Frontal cortex (tissue), 4 donors: ENCODE measurements around the gene NINJ2. TPM values are rescaled to one million over a fixed set of nuclear protein-coding genes. Genes with fewer than 3 reads are reported as not detected.
A peak's percentile ranks its signal among the peaks of the same experiment; 100 is the strongest.
"Not testable (repeated sequence)": the region's sequence is repeated elsewhere in the genome, so short reads cannot be mapped to it uniquely, and the experiment has no call there.

ENCODE experiments used
- DNase-seq, 2 donors: peaks; one replicate each; pipeline ENCODE4 v3.0.0; 2012; ENCODE audit warnings: low spot score in 2 of 2
- FAIRE-seq: peaks from 2 replicates; lab custom pipeline; 2012; peaks lifted over from hg19 to GRCh38; lab: Jason Lieb, UNC
- total RNA-seq: library from RNA; depleted of rRNA; stranded (reverse); fragments of >200 nt; gene quantifications from one replicate; pipeline ENCODE4 v1.2.3, GENCODE V29; 2014
- donor health status: control.
- donor health status: control.
- donor health status: control.

The NINJ2 gene, protein sequence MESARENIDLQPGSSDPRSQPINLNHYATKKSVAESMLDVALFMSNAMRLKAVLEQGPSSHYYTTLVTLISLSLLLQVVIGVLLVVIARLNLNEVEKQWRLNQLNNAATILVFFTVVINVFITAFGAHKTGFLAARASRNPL
- total RNA-seq, result 2.9 TPM

DNA sequence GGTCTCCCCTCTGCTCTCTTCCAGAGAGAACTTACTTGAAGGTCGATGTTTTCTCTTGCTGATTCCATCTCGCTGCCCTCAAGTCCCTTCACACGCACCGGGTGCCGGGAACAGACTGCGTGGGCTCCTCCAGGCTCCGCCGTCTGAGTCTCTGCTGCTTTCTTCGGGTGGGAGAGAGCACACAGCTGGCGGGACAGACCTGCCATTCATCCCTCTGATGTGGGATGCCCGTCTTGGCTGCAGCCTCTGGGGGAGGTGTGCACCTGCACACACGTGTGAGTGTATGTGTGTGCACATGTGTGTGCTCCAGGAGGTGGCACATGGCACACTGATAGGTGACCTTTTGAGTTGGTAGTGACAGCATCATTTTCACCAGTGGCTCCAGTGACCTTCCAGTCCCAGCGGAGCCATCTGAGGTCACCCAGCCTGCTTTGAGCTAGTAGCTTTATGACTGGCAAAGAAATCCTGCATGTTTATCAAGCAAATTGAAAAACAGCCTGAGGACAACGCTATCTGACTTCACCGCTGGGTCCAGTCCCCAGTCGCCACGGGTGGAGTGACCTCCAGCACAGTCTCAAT, at the start of gene NINJ2:
TSS of gene NINJ2 (minus strand) at position 153 of the 579 bp plus-strand sequence. CDS start at position 68, 85 bp downstream.
- DNase-seq (peak in 1 of 2 donors; percentile 29), FAIRE-seq (no peak)

DNA sequence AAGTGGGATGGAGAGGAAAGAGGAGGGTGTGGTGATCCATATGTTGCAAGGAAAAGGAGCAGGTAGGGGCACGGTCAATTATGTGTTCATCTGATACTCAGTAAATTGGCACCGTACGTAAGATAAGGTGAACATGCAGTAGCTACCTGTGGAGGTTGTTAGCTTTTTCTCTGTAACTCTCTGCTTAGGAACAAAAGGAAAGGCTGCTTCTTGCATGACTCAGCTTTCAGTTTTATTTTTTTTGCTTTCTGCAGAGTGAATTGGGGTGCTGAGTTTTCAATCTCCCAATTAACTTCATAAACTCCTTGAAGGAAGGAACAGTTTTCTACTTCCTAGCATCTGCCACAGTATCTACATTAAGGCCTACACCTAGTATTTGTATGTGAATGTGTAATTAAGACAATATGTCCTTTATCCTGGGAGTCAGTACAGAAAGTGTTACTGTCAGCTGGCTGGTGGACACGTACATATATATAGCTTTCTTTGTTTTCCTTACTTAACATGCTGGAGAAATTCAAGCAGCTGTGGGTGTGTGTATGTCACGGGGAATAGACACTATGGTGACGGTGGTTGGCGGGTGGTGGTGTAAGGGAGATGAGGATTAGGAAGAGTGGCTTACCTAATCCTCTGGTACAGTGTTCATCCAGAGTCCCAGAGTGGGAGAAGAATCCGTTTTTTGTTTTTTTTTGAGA, 49.1 kb upstream of the NINJ2 start:
- no peak for FAIRE-seq
- peak in 1 of 2 donors; percentile 43 for DNase-seq

DNA sequence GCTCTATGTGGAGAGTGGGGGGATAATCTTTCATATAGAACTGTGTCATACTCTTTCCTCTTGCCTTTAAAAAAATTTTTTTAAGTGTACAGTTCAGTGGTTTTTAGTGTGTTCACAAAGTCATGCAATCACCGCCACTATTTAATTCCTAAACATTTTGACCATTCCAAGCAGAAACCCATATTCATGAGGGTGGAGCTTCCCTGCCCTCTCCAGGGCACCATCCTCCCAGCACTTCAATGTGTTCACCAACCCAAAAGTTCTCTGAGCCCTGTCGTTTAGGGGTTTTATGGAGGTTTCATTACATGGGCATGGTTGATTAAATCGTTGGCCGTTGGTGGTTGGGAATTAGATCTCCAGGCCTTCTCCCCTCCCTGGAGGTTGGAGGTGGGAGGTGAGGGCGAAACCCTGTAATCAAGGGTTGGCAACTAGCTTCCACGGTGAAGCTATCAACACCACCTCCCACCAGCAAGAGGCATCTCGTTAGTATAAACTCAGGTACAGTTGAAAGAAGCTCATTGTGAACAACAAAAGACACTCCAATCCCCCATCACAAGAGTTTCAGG, 46.3 kb upstream of the NINJ2 start:
- DNase-seq (no peak), FAIRE-seq (no peak)

DNA sequence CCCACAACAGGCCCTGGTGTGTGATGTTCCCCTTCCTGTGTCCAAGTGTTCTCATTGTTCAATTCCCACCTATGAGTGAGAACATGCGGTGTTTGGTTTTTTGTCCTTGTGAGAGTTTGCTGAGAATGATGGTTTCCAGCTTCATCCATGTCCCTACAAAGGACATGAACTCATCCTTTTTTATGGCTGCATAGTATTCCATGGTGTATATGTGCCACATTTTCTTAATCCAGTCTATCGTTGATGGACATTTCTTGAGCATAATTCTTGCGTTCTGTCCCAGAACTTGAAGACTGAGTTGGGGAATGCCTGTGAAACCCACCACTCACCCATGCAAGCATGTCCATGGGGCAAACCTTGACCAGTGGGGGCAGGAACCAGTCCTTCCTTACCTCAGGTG, 44.8 kb upstream of the NINJ2 start:
- DNase-seq, FAIRE-seq: not testable (repeated sequence)

DNA sequence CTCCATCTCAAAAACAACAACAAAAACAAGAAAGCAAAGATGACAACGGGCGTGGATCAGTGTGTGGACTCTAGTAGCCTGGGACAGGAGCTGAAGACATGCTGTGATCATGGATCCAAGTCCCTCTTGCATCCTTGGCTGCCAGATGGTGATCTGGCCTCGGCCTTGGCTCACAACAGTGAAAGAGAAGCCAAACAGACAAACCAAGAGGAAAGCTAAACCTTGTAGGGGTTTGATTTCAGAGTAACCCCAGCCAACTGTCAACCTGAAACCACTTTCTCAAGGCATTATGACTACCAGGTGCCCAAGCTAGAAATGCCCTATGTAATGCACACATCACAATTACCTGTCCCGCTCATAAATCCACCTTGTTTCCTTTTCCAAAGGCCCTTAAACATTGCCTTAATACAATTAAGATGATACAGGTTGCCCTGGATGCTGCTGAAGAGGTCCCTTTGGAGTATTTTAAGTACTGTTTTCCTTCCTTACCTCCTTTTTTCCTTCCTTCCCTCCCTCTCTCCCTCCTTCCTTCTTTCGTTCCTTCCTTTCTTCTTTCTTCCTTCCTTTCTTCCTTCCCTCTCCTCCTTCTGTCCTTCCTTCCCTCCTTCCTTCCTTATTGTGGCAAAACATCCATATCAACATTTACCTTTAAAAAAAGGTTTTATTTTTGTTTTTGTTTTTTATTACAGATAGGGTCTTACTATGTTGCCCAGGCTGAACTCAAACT, 41.4 kb upstream of the NINJ2 start:
- no peak for DNase-seq
- FAIRE-seq, result no peak

DNA sequence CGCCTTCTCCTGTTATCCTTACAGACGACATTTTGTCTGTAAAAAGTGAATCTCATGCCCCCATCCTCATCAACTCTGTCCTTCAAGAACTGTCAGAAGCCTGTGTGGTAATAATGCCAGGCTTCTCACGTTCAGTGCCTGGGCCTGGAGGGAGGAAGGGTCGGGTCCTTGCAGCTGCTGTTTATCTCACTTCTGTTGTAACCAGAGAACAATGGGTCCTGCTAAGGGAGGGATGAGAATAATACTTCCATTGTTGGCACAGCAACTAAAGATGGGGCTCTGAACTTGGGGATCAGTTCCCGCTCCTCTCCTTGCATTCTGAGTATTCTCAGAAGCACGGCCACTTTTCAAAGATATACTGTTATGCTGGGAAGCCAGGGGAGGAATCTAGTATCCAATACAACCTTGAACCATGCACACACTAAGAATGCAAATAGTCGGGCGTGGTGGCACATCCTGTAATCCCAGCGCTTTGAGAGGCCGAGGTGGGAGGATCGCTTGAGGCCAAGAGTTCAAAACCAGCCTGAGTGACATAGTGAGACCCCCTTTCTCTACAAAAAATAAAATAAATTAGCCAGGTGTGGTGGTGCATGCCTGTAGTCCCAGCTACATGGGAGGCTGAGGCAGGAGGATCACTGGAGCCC, 38.8 kb upstream of the NINJ2 start:
- FAIRE-seq, result peak; percentile 17
- no peak for DNase-seq

DNA sequence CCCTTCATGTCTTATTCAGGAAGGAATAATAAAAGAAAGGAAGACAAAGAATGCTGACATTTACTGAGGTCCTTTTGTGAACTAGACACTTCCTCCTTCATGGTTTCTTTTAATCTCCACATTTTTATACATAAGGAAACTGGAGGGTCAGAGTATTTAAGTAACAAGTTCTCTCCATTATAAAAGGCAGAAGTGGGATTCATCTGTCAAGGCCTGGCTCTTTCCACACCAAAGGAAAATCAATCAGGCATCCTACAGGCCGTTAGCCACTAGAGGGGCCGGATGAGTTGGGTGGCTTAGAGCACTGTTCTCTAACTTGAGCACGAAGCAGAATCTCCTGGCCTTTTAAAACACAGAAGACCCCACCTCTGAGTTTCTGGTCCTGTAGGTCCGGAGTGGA, 36.8 kb upstream of the NINJ2 start:
- DNase-seq (no peak), FAIRE-seq (no peak)

DNA sequence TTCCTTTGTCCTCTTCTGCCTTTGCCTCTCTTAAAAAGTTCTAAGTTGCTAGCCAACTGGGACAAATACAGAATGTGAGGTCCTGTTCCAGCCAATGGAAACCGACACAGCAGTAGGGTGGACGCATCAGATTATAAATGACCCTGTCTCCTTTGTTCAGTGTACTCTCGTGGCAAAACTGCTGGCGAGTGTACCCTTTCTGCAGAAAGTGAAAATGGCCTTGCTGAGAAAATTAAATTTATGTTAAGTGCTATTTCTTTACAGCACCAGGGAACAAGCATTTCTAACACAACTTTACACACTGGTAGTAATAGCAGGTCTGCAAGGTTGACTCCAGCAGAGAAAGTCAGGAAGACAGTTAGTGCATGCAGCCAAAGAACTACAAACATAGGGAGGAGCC, 35.0 kb upstream of the NINJ2 start:
- not testable (repeated sequence) for FAIRE-seq, DNase-seq

DNA sequence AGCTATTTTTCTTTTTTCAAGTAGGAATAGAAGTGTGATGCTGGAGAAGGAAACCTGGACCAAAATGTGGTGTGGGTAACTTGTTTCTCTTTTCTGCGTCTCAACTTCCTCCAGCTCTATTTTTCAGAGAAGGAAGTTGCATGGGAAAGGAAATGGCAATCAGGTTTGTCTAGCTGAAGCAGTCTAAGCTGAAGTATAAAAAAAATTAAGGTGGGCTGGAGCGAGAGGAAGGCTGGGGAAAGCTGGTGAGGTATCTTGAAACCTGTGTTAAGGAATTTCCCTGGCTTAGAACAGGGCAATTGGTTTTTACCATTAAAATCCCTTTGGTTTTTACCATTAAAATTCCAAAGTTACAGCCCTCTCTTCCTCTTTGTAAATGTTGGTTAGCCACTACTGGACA, 34.2 kb upstream of the NINJ2 start:
- FAIRE-seq (no peak), DNase-seq (no peak)

DNA sequence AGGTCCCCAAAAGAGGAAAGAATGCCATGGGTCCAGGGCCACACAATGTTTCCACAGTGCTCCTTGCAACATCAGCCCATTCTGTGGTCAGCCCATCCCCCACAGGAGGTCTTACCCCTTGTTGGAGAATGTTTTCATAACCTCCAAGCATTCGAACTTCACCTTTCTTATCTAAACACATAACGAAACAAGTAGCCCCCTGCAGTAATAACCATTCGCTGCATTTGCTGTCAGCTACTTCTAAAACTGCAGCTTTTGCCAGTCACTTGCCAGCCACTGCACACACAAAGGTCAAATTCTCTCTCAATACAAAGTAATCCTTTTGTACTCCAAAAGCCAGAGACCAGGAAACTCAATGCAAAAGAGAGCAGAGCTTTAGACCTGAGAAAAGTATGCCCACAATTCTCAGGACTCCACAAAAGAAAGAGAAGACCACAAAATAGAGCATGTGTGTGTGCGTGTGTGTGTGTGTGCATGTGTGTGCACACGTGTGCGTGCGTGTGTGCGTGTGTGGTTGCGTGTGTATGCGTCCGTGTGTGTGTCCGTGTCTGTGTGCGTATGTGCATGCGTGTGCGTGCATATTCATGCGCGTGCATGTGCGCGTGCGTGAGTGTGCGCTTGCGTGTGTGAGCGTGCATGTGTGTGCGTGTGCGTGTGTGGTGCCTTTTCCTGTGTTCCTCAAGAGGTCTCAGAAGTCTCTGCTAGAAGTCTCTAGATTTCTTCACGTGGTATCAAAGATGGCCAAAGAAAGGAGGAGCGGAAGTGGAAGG, 31.7 kb upstream of the NINJ2 start:
- FAIRE-seq (no peak), DNase-seq (no peak)

DNA sequence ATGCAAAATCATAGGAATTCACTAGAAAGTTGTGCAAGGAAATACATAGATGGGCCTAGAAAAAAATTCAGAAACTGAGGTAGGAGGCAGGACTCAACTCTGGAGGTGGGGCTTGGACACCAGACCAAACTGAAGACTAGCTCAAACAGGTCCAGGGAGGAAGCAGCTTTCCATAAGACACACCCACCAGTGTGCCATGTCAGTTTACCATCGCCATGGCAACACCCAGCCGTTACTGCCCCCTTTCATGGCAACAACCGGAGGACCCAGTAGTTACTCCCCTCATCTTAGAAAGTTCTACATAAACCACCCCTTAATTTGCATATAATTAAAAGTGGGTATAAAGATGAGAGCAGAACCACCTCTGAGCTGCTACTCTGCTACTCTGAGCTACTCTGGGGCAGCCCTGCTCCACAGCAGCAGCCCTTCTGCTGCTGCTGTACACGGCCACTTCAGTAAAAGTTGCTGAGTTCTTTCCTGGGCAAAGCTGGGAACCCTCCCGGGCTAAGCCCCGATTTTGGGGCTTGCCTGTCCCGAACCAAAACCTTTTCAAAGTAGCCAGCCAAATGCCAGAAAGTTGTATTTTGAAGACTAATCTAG, 30.8 kb upstream of the NINJ2 start:
- no peak for DNase-seq
- FAIRE-seq, result no peak

DNA sequence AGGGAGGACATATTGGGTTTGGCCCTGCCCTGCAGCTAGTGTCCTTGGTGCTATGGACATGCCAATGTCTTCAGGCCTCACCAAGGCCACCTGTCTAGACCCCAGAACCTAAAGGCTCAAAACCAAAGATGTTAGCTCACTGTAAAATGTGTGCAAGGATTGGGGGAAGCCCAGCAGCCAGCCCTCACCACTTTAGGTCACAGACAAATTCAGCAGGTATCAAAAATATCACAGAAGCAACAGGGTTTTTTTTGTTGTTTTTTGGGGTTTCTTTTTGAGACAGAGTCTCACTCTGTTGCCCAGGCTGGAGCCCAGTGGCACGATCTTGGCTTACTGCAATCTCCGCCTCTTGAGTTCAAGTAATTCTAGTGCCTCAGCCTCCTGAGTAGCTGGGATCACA, 29.0 kb upstream of the NINJ2 start:
- FAIRE-seq, result no peak
- DNase-seq, result no peak

DNA sequence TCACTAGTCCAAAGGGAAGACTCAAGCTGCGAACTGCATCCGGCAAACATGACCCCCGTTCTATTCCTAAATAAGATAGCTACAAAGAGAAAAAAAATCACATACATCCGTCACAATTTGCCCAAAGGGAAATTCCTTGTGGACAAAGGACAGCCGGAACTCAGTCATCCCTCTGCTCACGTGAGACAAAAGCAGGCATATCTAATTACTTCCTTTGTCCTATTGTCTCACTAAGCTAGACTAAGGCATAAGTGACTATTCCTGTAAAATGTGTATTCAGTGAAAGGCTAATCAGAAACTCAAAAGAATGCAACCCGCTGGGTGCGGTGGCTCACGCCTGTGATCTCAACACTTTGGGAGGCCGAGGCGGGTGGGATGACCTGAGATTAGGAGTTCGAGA, 27.2 kb upstream of the NINJ2 start:
- FAIRE-seq (no peak), DNase-seq (no peak)

DNA sequence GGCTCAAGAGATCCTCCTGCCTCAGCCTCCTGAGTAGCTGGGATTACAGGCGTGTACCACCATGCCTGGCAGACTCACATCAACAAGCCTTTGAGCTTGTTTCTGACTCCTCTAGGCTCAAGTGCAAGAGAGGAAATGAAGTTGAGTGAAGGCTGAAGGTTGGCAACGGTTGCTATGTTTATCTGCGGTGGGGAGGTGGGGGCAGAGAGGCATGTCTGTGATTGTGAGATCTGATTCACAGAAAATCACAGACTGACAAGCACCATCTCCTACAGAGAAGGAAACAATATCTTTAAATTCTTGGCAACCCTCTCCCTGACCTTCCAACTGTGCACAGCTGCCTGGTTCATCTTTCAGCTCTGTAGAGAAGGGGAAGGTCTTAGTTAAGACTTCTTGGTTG, 22.1 kb upstream of the NINJ2 start:
- no peak for DNase-seq
- FAIRE-seq, result no peak

DNA sequence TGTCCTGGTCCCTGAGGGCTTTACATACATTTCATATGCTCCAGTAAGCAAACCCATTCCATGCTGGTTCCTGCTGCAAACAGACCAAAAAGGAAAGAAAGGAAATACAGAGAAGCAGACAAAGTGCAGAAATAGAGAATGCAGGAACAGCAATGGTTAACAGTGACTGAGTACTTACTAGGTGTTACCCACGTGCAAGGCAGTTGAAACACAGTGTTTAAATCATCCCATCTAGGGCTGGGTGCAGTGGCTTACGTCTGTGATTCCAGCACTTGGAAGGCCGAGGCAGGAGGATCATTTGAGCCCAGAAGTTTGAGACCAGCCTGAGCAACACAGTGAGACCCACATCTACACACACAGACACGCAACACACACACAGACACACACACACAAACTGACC, 21.2 kb upstream of the NINJ2 start:
- FAIRE-seq (no peak), DNase-seq (no peak)

DNA sequence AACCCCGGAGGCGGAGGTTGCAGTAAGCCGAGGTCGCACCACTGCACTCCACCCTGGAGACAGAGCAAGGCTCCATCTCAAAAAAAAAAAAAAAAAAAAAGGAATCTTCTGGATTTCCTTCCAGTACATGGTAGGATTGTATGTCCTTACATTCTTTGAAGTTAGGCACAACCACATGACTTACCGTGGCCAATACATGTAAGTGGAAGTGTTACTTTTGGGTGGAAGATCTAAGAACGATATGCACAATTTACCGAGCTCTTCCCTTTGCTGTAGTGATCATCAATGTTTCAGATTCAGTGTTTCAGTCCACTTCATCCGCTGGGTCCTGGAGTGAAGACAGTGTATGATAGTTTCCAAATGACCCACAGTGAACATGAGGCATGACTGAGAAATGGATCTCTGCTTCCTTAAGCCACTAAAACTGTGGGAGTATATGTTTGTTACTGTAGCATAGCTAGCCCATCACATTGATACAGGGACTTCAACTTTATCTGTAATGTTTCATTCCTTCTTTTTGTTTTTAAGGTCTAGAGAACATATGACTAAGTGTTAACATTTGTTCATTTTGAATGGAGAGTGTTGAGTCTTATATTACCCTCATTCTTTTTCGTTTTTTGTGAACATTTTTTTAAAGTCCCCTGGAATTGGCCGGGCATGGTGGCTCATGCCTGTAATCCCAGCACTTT, 18.5 kb upstream of the NINJ2 start:
- FAIRE-seq, result no peak
- no peak for DNase-seq

DNA sequence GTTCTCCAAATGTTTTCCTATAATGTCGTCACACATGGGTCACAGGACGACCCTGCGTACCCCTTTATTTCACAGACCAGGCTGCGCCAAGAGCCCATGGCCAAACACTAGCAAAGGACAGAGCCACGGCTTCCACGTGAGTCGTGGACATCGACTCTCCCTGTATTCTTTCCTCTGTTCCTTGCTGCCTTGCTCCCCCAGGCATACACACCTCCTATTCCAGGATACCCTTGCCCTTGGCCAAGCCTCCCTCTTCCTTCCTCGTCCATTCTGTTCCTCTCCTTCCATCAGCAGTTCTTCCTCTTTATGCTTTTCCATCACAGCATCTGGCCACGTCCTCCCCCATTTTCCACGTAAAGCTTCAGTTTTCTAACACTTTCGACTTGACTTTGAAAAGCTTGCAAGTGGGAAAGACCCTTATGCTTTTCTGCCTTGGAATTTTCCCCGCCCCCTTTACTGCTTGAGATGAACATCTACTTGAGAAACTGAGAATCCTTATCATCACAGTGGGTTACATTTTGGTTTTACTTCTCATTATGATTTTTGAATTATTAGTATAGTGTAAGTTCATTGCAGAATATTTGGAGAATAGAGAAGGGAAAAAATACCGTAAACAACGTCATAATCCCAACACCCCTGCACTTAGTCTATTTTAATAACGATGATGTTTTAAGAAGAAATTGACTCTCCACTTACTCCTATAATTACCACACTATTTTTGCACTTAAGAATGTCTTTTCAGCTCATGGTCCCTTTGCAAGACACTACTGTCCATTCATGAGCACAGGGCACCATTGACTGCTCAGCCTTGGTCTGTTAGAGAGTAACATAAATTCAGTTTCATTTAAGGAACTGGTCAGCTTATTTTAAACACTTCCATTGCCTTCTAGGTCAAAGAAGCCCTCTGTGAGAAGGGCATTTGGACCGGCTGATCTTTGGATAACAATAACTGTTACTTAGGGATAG, 15.8 kb upstream of the NINJ2 start:
- DNase-seq (no peak), FAIRE-seq (no peak)
